NCI-H2227 treated with DMSO at 0.1 percent for 48 hours (cell line): ENCODE results near the gene SPAG7.

ENCODE experiments used
- DNase-seq: peaks from one replicate; lab custom pipeline; 2025; lab: John Stamatoyannopoulos, UW

Gene SPAG7, protein sequence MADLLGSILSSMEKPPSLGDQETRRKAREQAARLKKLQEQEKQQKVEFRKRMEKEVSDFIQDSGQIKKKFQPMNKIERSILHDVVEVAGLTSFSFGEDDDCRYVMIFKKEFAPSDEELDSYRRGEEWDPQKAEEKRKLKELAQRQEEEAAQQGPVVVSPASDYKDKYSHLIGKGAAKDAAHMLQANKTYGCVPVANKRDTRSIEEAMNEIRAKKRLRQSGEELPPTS

DNA sequence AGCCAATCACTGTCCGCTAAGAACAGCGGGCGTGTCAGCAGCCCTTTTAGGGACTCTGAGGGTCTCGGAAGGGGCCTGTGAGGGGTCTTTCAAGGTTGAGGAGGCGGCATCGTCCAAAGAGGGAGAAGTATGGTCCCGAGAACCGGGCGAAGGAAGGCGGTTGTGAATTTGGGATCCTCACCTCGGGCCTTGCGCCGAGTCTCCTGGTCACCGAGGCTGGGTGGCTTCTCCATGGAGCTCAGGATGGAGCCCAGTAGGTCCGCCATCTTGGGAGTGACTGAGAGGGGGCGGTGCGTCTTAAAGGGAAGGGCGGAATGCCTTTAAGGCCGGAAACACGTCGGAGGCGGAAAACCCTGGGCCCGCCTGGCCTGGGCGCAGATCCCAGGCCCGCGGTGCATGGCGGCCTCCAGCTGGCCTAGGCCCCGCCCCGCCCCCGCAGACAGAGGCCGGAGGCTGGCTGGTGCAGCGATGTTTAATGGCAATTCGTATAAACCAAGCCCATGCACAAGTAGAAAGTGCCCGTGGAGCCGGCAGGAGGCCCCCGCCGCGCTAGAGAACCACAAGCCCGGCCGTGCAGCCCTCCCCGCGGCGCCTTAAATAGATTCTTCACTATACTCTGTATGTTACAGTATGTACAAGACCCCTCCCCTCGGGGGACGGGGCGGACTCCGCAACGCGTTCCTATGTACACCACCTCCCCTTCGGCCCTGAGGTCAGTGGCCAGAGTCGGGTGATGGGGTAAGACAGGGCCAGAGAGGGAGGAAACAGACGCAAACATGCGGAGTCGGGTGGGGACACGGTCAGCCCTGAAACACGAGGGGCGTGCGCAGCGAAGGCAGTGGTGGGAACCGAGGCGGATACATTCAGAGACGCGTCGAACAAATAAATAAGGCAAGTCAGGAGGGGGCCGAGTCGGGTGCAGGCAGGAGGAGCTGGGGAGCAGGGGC lies at the start of gene SPAG7:
SPAG7 (minus strand) TSS at position 279 of the 947 bp plus-strand sequence; CDS start at position 266, 13 bp downstream.
- DNase-seq: peak; percentile 92

DNA sequence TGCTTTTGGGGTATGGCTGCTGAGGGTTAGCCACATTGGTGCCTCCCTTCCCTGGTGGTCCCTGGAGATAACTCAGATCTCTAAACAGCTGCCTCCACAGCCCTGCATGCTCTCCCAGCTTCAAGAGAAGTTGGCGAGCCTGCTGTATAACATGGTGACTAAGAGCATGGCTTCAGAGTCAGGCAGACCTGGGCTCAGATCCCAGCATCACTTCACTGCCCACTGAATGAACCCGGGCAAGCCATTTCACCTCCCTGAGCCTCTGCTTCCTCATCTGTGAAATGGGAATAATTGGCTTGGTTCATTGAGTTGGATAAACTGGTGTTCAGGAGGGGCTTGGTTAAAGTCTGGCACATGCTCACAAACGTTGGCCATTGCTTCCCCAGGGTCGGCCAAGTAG lies 46.7 kb upstream of the SPAG7 start:
- DNase-seq: no peak

DNA sequence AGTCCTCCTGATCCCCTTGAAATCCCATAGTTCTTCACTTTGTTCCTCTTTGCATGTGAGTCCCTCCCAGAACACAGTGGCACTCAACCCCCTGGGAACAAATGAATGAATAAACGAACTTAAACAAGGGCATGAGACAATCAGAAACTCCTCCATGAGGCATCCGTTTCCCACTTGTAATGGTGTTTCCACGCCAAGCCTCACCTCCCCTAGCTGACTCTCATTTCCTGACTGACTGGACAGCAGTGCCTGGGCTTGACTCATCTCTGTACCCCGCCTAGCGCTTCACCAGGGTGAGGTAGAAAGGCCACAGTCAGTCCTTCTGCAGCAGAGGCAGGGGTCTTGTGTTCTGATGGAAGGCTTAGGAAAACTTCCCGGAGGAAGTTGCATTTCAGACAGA lies 44.3 kb upstream of the SPAG7 start:
- no peak for DNase-seq

DNA sequence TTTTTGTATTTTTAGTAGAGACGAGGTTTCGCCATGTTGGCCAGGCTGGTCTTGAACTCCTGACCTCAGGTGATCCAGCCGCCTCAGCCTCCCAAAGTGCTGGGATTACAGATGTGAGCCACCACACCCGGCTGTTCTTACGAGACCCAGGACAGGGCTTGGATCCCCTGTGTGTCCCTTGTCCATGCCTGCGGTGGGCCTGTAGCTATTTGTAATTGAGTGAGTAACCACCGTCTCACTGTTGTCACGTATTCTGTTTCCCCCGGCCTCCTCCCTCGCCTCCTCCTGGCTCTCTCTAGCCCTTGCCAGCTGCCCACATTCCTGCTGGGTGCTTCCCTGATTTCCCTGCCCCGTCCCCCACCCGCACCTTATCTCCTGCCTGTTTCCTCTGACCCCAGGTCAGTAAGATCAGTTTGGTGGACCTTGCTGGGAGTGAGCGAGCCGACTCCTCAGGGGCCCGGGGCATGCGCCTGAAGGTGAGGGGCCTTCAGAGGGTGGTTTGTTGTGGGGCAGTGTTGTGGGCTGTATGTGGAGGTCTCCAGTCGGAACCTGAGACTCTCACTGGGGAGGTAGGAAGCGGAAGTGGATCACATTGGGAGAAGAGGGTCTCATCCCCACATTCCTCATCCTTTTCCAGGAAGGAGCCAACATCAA lies 35.7 kb upstream of the SPAG7 start:
- DNase-seq: no peak

DNA sequence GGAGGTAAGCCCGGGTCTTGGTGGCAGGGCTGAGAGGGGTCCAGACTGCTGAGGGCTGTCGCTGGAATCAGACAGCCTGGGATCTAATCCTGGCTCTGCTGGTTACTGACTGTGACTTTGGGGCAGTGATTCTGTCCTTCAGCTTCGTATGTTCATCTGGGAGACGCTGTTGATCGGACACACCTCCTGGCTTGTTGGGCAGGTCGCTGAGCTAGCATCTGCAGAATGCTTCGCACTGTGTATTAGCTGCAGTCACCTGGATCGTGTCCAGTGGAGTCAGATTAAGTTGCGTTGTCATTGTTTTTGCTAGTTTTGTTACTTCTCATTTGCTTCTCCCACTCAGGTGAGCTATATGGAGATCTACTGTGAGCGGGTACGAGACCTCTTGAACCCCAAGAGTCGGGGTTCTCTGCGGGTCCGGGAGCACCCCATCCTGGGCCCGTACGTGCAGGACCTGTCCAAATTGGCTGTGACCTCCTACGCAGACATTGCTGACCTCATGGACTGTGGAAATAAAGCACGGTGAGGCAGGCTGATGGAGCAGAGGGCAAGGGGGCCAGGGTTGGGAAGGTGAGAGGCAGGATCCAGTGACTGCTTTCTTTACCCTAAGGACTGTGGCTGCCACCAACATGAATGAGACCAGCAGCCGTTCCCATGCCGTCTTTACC lies 34.6 kb upstream of the SPAG7 start:
- DNase-seq: no peak

DNA sequence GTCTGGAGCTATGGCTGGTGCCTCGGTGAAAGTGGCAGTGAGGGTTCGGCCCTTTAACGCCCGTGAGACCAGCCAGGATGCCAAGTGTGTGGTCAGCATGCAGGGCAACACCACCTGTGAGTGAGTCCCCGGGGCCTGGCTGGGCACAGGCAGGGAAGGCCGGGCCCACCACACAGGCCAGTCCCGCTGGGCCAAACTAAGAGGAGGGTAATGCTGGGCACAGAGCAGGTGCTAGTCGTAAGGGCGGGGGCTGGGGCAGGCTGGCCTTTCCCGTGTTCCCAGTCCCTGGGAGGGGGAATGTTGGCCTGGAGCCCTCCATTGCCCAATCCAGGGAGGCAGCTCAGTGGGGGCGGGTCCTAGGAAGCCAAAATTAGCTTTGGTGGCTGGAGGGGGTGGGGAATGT lies 32.6 kb upstream of the SPAG7 start:
- no peak for DNase-seq

DNA sequence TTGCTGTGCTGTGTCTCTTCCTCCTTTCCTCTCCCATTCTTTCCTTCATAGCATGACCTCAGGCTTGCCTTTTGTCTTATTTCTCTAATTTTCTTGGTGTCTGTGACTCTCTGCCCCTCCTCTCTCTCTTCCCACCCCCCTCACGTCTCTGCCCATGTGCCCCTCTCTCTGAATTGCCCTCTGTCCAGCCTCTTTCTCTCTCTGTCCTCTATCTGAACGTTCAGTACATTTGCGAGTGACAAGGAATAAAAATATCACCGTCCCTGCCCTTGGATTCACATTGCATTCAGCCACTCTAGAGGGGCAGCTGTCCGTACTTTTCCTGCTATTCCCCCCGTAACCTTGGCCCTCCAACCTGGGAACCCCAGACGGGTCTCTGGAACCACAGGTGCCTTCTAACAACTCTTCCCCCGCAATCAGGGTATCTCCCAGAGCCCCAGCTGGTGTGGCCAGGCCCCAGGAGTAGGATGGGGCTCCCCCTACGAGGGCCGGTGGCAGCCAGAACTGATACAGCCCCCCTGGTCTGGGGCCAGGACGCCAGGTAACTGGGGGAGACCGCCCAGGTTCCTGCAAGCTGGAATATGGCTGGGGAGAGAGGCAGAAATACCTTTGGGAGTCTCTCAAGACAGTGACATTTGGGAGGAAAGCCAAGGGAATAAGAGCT lies 31.9 kb upstream of the SPAG7 start:
- DNase-seq: no peak

DNA sequence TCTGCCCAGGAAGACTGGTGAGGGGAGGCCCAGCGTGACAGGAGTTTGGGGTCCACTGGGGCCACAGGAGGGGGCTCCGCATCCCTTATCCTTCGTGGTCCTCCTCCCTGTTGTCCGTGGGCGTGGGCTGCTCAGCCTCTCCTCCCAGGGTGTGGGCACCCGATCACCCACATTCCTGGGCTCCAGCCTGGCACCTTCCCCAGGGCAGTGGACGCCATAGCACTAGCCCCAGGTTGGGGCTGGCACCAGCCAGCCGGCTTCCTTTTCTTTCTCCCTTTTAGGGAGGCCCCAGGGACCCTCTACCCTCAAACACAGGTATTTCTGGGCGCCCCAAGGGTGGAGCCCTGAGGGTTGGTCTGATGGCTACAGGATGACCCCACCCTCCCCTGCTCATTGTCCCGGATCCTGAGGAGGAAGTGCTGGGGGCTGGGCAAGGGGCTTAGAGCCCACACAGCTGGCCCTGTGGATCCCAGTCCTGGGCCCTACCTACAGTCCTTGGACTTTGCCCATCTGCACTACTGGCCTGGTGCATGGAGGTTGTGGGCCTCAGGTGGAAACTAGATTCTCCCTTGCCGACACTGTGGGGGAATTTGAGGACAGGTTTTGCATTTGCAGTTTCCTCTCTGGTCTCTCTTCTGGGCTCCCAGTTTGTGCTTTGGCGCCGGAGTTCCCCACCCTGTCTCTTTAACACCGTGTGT lies 31.3 kb upstream of the SPAG7 start:
- DNase-seq: no peak

DNA sequence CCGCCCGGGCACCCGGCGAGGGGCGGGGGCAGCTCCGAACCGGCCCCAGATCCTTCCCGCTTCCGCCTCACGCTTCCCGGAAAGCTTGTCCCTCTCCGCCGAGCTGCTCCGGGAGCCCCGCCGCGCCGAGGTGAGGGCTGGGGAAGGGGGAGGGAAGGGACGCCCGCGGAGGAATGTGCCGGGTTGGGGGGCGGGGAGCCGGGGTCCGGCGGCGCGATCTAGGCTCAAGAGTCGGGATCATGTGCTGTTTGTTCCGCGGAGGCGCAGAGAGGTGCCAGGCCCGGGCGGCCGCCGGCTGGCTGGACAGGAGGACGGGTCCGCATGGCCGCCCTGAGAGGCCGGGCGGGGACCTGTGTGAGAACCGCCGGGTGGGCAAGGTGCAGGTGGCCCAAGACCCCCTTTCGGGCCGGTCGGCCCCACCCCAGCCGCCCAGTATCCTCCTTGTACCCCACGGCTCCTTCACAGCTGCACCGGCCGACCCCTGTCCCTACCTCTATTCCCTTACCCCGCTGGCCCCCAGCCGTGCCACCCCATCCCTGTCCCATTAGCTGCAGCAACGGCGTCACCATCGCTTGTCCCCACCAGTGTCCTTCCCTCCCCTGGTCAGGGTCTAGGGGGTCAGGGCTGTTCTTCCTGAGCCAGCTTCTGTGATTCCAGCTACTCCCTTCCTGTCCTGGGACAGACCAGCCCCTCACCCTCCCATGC lies 30.6 kb upstream of the SPAG7 start:
- no peak for DNase-seq

DNA sequence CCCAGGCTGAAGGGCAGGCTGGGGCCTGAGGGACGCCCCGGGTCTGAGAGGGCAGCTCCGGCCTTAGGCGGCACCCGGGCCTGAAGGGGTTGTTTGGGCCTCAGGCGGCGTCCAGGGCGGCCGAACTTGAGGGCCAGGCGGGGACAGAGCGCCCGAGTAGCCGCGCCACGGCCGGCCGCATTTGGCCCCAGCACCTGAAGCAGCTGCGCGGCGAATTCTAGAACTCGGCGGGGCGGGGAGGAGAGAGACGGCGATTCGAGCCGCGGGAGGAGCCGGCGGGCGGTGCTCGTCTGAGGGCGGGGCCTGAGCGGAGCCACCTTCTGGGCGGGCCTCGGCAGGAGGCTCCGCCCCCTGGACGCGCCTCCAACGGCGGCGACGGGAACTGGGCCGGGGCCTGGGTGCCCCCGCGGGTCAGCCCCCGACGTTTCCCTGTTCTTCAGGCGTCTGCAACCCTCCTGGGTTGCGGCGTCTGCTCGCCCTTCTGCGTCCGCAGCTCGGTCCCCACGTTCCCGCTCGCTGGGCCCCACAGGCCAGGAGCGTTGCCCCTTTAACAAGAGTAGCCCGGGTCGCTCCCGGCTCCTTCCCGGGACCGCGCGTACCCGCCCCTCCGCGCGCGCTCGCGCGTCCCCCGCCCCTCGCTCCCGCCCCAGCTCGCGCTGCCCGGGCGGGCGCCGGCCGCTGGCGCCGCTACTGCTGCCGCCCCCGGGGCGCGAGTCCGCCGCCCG lies 29.8 kb upstream of the SPAG7 start, which contains the start of the genes INCA1 and KIF1C:
INCA1 (minus strand) TSS at position 221 of the 725 bp plus-strand sequence. CDS start 3,085 bp downstream, outside the sequence.
KIF1C (plus strand) TSS at position 649 of the 725 bp plus-strand sequence. CDS start 2,297 bp downstream, outside the sequence.
- peak; percentile 75 for DNase-seq

DNA sequence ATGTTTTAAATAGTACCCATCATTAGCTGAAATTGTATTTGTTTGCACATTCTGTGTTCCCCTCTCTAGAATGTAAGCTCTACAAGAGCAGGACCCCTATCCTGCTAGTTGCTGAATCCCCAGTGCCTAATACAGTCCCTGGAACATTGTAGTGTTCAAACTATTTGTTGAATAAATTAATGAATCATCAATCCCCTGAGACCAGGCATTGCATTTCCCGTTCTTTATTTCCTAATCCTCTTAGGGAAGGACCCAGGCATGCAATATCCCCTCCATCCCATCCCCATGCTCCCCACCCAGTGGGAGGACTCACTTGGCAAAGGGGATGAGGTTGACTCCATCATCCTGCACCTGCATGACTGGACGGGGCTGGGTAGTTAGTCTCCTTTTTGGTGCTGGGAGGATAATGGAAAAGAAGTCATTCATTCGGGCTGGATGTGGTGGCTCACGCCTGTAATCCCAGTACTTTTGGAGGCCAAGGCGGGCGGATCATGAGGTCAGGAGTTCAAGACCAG lies 26.5 kb upstream of the SPAG7 start:
- no peak for DNase-seq

DNA sequence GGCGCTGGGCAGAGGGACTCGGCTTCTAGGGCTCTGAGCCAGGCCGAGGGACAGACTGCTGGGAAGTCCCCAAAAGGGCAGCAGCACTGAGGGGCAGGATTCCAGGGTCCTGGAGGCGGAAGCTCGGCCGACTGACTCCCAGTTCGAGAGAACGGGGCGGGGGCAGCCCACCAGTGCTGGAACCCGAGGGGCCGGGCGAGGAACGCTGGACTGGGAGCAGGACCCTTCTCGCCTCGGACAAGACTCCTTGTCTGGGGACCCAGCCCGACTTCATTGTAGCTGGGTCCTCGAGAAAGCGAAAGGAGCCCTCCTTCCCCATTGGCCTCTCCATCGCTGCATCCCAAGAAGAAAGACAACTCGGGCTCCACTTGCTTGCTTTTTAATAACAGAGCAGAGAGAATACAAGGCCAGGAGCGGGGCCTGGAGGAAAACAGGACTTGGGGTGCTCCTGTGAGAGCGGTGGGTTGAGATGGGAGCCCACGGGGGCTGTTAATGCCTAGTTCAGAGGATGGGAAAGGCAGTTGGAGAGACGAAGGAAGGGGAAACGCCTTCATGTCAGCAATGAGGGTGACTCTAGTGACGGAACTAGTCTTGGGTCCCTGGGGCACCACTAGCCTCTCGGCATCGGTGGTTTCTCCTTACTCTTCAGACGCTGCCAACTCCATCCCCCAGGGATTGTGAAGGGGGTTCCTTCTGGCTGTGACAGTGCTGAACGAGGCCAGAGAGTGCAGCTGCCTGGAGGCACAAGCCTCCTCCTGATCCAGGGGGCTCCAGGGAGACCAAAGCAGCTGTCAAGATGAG lies 20.4 kb upstream of the SPAG7 start:
- DNase-seq: no peak

DNA sequence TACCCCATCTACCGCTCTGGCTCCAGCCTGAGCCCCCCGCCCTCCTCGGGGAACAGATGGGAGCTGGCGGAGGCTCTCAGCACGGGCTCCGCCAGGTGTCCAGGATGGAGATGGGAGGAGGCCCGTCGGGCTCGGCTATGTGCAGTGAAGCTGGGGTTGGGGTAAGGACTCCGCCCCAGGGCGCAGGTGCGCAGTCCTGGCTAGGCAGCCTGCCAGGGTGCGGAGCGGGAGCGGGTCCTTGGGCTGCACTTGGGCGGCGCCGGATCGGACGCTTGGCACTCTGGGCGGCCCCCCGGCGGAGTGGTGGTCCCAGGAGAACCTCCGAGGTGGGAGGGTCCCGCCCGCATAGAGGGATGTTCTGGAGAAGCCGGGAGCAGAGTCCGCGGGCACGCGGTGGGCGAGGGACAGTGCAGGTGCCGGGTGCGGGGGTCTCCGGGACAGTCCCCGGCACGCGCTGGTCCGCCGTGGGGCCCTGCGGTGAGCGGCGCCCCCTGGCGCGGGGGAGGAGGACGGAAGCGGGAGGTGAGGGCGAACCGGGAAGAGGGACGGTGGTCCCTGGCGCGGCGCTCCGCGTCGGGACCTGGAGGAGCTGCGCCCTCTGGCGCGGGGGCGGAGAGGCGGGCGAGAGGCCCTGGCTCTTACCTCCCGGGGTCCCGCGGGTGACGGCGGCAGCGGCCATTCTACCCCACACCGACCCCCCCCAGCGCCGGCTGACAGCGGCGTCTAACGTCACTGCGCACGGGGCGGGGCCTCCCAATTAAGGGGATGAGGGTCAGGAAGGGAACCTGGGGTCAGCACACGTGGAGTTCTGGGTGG lies 19.5 kb upstream of the SPAG7 start, which contains the start of gene CAMTA2:
CAMTA2 (minus strand) TSS at position 725 of the 816 bp plus-strand sequence. CDS start 1,453 bp downstream, outside the sequence.
- DNase-seq: peak; percentile 38

DNA sequence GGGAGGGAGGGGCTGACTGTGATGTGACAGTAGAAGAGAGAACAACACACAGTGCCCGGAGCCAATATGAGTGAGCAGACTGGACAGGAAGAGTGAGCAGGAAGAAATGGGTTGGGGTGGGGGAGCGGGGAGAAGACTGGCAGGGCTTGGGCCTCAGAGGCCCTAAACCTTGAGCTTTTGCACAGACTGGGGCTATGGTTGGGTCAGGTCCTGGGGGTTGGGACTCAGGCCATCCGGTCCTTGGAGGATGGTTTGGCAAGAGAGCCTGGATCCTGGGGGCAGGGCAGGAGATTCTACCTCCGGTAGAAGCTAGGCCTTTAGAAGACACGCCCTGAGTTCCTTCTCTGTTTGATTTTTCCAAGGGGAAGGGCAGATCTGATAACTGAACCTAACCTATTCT lies 18.8 kb upstream of the SPAG7 start:
- DNase-seq: no peak

DNA sequence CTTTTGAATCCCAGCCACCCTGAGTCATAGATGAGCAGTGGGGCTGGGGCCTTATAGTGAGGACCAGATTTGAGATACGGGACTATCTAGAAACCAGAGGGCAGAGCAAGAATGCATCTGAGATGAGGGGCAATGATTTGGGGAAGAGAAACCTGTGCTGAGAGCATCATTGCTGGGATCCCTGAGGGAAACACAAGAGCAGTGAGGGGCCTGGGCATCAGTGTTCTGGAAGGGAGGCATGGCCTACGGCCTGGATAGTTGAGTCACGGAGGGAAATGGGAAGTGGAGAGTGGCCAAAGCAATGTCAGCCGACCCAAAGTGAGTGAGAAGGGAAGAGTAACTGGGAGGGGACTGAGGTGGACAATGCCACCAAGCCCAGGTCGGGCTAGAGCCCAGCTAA lies 14.7 kb upstream of the SPAG7 start:
- no peak for DNase-seq

DNA sequence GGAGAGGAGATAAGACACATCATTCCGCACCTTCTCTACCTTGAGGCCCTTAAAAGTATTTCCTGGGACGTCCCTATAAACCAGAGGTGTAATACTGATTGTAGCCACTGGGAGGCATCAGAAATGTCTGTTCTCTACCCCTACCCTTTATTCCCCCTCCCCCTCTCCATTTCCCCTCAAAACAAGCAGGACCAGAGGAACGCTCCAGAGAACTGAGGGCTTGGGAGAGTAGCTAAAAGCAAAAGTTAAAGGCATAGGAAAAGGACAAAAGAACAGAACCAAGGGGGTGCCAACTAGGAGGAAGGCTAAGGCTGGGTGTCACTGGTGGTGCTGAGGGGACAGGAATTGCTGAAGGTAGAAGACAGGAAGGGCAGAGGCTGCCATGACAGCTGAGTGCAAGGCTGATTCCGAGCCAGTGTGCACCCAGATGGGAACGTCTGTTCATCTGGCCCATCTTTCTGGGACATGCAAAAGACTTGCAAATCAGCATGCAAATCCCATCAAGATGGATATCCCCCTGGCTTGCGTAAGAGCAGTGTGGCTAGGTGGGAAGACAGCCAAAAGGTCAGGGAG lies 13.1 kb upstream of the SPAG7 start:
- DNase-seq: peak; percentile 28

DNA sequence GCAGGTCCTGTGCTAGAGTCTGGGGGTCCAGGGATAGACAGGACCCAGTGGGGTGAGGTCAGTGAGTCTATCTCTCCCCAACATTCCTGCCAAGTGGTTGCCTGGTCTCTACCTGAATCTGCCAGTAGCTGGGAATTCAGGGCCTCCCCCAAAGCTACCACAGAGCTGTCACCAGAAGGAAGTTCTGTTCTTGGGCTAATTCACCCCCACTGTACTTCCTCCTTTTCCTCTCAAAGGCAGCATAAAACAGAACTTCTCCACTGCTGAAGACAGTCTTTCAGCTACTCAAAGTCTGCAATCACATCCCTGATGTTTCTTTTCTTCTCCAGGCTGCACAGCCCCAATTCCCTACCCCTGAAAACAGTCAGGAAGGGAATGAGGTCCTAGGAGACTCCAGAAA lies 11.1 kb upstream of the SPAG7 start:
- no peak for DNase-seq
